22Rv1 (cell line): ENCODE results near the gene KAT14.

Source experiments
- ZFX ChIP-seq: fragments of 450-650 bp; IDR thresholded peaks from 2 replicates; pipeline ENCODE4 v1.6.1; 2017; ENCODE audit warnings: antibody characterized with exemption, borderline replicate concordance
- TF ChIP-seq, protein P1 (sequence below): fragments of 450-650 bp; IDR thresholded peaks from 2 replicates; pipeline ENCODE4 v1.5.1; 2017; ENCODE audit warnings: mild to moderate bottlenecking

DNA sequence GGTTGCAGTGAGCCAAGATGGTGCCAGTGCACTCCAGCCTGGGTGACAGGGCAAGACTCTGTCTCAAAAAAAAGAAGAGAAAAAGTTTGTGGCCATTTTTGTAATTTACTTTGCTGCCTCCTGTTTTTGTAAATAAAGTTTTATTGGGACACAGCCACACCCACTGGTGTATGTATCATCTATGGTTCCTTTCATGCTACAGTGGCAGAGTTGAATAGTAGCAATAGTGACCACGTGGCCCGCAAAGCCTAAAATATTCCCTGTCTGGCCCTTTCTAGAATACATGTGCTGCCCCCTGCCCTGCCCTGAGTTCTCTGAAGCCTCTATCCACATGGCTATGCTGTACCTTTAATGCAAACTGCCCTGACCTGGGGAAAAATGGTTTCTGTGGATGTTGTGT is 75.3 kb downstream of the KAT14 start:
- TF ChIP-seq, protein P1, sequence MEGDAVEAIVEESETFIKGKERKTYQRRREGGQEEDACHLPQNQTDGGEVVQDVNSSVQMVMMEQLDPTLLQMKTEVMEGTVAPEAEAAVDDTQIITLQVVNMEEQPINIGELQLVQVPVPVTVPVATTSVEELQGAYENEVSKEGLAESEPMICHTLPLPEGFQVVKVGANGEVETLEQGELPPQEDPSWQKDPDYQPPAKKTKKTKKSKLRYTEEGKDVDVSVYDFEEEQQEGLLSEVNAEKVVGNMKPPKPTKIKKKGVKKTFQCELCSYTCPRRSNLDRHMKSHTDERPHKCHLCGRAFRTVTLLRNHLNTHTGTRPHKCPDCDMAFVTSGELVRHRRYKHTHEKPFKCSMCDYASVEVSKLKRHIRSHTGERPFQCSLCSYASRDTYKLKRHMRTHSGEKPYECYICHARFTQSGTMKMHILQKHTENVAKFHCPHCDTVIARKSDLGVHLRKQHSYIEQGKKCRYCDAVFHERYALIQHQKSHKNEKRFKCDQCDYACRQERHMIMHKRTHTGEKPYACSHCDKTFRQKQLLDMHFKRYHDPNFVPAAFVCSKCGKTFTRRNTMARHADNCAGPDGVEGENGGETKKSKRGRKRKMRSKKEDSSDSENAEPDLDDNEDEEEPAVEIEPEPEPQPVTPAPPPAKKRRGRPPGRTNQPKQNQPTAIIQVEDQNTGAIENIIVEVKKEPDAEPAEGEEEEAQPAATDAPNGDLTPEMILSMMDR: no peak
- no peak for TF ChIP-seq ZFX
